ENCODE measurements around the gene TBC1D30.

DNA sequence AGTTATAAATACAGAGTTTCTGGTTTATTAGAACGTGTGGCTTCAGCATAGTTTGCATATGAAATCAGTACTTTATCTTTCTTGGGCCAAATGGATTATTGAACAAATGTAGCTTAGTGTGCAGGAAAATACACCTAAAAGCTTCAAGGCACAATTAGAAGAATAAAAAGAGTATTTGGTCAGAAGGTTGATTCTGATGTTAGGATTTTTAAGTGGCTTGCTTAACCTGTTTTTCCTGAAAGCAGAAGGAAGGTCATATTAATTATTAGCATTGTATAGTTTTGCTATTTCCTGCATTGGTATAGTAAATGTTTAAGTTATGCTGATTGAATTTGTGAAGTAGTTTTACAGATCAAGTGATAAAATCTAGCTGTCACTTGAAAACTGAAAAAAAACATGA is 34.3 kb upstream of the TBC1D30 start:
- no peak for TF ChIP-seq TP53 (CRISPR knock-in tag; IDR thresholded peaks at IDR 0.05)
- no peak for TF ChIP-seq CTCF (IDR thresholded peaks at IDR 0.05)
- TF ChIP-seq, protein P1, sequence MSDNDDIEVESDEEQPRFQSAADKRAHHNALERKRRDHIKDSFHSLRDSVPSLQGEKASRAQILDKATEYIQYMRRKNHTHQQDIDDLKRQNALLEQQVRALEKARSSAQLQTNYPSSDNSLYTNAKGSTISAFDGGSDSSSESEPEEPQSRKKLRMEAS (CRISPR knock-in tag; IDR thresholded peaks at IDR 0.05) = no peak
- TF ChIP-seq NR2C2 (CRISPR knock-in tag; IDR thresholded peaks at IDR 0.05) = no peak
- TF ChIP-seq AR (CRISPR knock-in tag; IDR thresholded peaks at IDR 0.05) = no peak
- no peak for TF ChIP-seq SP1 (CRISPR knock-in tag; conservative IDR thresholded peaks at IDR 0.05)
- TF ChIP-seq CREM (CRISPR knock-in tag; IDR thresholded peaks at IDR 0.05) = no peak
- TF ChIP-seq ATF3 (CRISPR knock-in tag; conservative IDR thresholded peaks at IDR 0.05) = no peak
- TF ChIP-seq JUN (CRISPR knock-in tag; IDR thresholded peaks at IDR 0.05) = no peak

All from WTC11 (cell line).